ENCODE results near the gene BPIFB6.

The BPIFB6 gene

DNA sequence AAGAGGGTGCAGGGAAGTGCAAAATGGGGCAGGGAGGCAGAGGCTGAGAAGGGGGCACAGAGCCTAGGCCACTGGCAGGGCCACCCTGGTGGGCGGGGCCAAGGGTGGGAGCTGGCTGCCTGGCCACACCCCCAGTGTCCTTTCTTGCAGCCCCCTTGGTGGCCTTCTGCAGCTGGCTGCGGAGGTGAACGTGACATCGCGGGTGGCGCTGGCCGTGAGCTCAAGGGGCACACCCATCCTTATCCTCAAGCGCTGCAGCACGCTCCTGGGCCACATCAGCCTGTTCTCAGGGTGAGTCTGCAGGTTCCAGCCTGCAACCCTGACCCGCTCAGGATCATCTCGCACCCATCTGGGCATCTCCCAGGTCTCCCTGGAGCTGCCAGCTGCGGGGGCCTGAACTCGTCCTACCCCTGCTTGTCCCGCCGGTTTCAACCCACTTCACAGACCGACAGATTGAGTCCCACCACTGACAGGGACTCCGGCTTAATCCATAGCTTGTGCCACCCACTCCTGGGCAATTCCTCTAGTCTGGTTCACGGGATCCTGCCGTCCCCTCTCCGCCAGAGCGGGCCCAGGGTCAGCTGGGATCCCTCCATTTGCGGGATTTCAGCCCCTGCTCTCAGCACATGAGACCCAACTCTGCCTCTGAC lies 28.4 kb downstream of the BPIFB6 start:
- DNase-seq: no peak
- Histone ChIP-seq H3K9me2 (replicated peaks; ENCODE audit: insufficient read depth, low read length) (no peaks in the 10 kb centered on the region), H3F3A (ENCODE audit: insufficient read depth, low read length) (no peaks in the 10 kb centered on the region), H3K79me2 (ENCODE audit: low read length) (no peaks in the 10 kb centered on the region), H3K27ac (ENCODE audit: low read length) (no peak overlapping the region), H4K20me1 (ENCODE audit: insufficient read depth, low read length) (no peaks in the 10 kb centered on the region), H3K4me2 (ENCODE audit: low read depth, low read length) (no peak overlapping the region), H2AFZ (ENCODE audit: low read length) (no peak overlapping the region), H3K4me1 (ENCODE audit: low read length) (no peaks in the 10 kb centered on the region), H3K36me3 (replicated peaks; ENCODE audit: insufficient read depth, low read length) (no peaks in the 10 kb centered on the region), H3K9ac (ENCODE audit: low read length) (no peak overlapping the region), H3K9me3 (replicated peaks; ENCODE audit: insufficient read depth, low read length) (no peaks in the 10 kb centered on the region), H3K27me3 (replicated peaks; ENCODE audit: insufficient read depth, low read length) (peaks cover 44% of the 10 kb centered on the region), H3K4me3 (ENCODE audit: low read length) (no peak overlapping the region)
- TF ChIP-seq, protein P1, sequence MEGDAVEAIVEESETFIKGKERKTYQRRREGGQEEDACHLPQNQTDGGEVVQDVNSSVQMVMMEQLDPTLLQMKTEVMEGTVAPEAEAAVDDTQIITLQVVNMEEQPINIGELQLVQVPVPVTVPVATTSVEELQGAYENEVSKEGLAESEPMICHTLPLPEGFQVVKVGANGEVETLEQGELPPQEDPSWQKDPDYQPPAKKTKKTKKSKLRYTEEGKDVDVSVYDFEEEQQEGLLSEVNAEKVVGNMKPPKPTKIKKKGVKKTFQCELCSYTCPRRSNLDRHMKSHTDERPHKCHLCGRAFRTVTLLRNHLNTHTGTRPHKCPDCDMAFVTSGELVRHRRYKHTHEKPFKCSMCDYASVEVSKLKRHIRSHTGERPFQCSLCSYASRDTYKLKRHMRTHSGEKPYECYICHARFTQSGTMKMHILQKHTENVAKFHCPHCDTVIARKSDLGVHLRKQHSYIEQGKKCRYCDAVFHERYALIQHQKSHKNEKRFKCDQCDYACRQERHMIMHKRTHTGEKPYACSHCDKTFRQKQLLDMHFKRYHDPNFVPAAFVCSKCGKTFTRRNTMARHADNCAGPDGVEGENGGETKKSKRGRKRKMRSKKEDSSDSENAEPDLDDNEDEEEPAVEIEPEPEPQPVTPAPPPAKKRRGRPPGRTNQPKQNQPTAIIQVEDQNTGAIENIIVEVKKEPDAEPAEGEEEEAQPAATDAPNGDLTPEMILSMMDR (IDR thresholded peaks at IDR 0.05; ENCODE audit: low read length): no peak

DNA sequence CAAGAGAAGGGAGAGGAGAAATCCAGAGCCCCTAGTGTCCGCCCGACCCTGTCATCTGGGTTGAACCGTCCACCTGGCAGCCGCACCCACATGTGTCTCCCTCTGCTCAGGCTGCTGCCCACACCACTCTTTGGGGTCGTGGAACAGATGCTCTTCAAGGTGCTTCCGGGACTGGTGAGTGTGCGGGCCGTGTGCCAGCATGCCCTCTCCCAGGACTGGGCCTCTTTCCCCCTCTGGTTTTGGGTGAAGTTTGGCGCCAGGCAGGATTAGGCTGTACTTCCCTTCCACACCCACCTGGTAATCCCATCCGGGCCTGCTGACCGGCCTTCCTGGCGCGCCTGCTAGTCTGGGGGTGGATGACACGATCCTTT lies 30.2 kb downstream of the BPIFB6 start:
- no peak for TF ChIP-seq EZH2phosphoT487 (IDR thresholded peaks at IDR 0.05; ENCODE audit: low read length)
- no peak for TF ChIP-seq EZH2 (optimal IDR thresholded peaks at IDR 0.05; ENCODE audit: low read depth, low read length)
- TF ChIP-seq, protein P1 (IDR thresholded peaks at IDR 0.05; ENCODE audit: low read length): no peak
- Histone ChIP-seq H3K9me2 (replicated peaks; ENCODE audit: insufficient read depth, low read length) (no peaks in the 10 kb centered on the region), H3K4me2 (ENCODE audit: low read depth, low read length) (no peak overlapping the region), H2AFZ (ENCODE audit: low read length) (no peak overlapping the region), H3F3A (ENCODE audit: insufficient read depth, low read length) (no peaks in the 10 kb centered on the region), H3K4me1 (ENCODE audit: low read length) (no peaks in the 10 kb centered on the region), H3K36me3 (replicated peaks; ENCODE audit: insufficient read depth, low read length) (no peaks in the 10 kb centered on the region), H3K9ac (ENCODE audit: low read length) (no peak overlapping the region), H3K4me3 (ENCODE audit: low read length) (no peak overlapping the region), H4K20me1 (ENCODE audit: insufficient read depth, low read length) (no peaks in the 10 kb centered on the region), H3K9me3 (replicated peaks; ENCODE audit: insufficient read depth, low read length) (no peaks in the 10 kb centered on the region), H3K27me3 (replicated peaks; ENCODE audit: insufficient read depth, low read length) (peaks cover 27% of the 10 kb centered on the region), H3K79me2 (ENCODE audit: low read length) (no peaks in the 10 kb centered on the region), H3K27ac (ENCODE audit: low read length) (no peak overlapping the region)
- DNase-seq: no peak

DNA sequence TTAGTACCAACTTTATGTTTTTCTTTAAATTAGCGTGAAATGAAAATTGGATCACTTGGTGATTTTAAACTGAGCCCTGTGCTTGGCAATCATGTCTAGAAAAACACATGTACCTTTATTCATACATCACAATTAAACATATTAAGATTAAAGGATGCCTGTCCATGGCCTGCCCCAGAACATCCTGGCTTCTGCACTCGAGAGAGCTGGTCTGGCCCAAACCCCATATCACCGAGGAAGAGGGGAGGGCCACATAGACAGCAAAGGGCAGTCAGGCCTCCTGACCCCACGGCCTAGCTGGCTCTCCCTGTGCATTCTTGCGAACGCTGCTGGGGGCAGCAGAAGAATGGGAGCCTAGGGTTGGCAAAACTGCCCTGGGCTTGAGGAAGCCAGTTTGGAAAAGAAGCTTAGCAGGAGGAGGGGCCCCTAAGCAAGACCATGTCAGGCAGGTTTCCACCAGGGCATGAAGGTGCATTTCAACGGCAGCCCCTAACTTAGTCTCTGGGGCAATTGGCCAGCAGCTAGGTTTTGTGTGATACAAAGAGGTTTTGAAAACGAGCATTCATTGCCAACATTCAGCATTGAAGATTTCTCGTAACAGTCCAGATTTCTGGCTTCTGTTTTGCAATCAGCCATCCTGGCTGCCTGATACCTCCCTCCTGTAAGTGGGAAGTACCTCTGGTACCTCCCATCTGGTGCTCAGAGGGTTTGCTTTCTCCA lies 30.8 kb downstream of the BPIFB6 start:
- H3K4me3 ChIP-seq (ENCODE audit: low read length): no peak overlapping the region
- no peak overlapping the region for H3K4me2 ChIP-seq (ENCODE audit: low read depth, low read length)
- H3K27me3 ChIP-seq (replicated peaks; ENCODE audit: insufficient read depth, low read length): peaks cover 25% of the 10 kb centered on the region
- H3K79me2 ChIP-seq (ENCODE audit: low read length): no peaks in the 10 kb centered on the region
- no peaks in the 10 kb centered on the region for H3K9me2 ChIP-seq (replicated peaks; ENCODE audit: insufficient read depth, low read length)
- H3K4me1 ChIP-seq (ENCODE audit: low read length): no peaks in the 10 kb centered on the region
- H3K36me3 ChIP-seq (replicated peaks; ENCODE audit: insufficient read depth, low read length): no peaks in the 10 kb centered on the region
- no peaks in the 10 kb centered on the region for H3K9me3 ChIP-seq (replicated peaks; ENCODE audit: insufficient read depth, low read length)
- H2AFZ ChIP-seq (ENCODE audit: low read length): no peak overlapping the region
- no peaks in the 10 kb centered on the region for H3F3A ChIP-seq (ENCODE audit: insufficient read depth, low read length)
- no peak overlapping the region for H3K9ac ChIP-seq (ENCODE audit: low read length)
- DNase-seq: no peak
- no peak for TF ChIP-seq EZH2phosphoT487 (IDR thresholded peaks at IDR 0.05; ENCODE audit: low read length)
- TF ChIP-seq EZH2 (optimal IDR thresholded peaks at IDR 0.05; ENCODE audit: low read depth, low read length): no peak
- TF ChIP-seq, protein P1 (IDR thresholded peaks at IDR 0.05; ENCODE audit: low read length): no peak
- no peak overlapping the region for H3K27ac ChIP-seq (ENCODE audit: low read length)
- H4K20me1 ChIP-seq (ENCODE audit: insufficient read depth, low read length): no peaks in the 10 kb centered on the region

Measured in MM.1S (cell line).